HEK293T (cell line): ENCODE measurements around the gene TRRAP.

Experiments used
- ARNT ChIP-seq: fragments of 450-650 bp; IDR thresholded peaks from 2 replicates; pipeline ENCODE4 v1.6.1; 2017; ENCODE audit warnings: mild to moderate bottlenecking
- CTBP1 ChIP-seq: fragments of 450-650 bp; IDR thresholded peaks from 2 replicates; pipeline ENCODE4 v1.6.1; 2016; ENCODE audit warnings: borderline replicate concordance
- ELF4 ChIP-seq: fragments of 450-650 bp; IDR thresholded peaks from 2 replicates; pipeline ENCODE4 v1.6.1; 2017; ENCODE audit warnings: antibody characterized with exemption
- FOXK2 ChIP-seq: fragments of 450-650 bp; IDR thresholded peaks from 2 replicates; pipeline ENCODE4 v1.6.1; 2016; ENCODE audit warnings: mild to moderate bottlenecking
- FOXM1 ChIP-seq: fragments of 450-650 bp; IDR thresholded peaks from 2 replicates; pipeline ENCODE4 v1.6.1; 2017; ENCODE audit warnings: mild to moderate bottlenecking, borderline replicate concordance
- HDGF ChIP-seq: fragments of 450-650 bp; IDR thresholded peaks from 2 replicates; pipeline ENCODE4 v1.6.1; 2017; ENCODE audit warnings: antibody characterized with exemption, borderline replicate concordance
- LEF1 ChIP-seq: fragments of 450-650 bp; IDR thresholded peaks from 2 replicates; pipeline ENCODE4 v1.6.1; 2017; ENCODE audit warnings: mild to moderate bottlenecking, borderline replicate concordance
- NFRKB ChIP-seq: fragments of 450-650 bp; IDR thresholded peaks from 2 replicates; pipeline ENCODE4 v1.6.1; 2016; ENCODE audit warnings: mild to moderate bottlenecking, moderate library complexity
- PKNOX1 ChIP-seq: fragments of 450-650 bp; IDR thresholded peaks from 2 replicates; pipeline ENCODE4 v1.6.1; 2016
- SP1 ChIP-seq: fragments of 450-650 bp; IDR thresholded peaks from 2 replicates; pipeline ENCODE4 v1.6.1; 2017
- TARDBP ChIP-seq: fragments of 450-650 bp; IDR thresholded peaks from 2 replicates; pipeline ENCODE4 v1.6.1; 2016
- ZNF384 ChIP-seq: fragments of 450-650 bp; IDR thresholded peaks from 2 replicates; pipeline ENCODE4 v1.6.1; 2016

GRCh38 chr7:99003419-99003818 lies 125.1 kb downstream of the TRRAP start:
- no peak for TF ChIP-seq ZNF384
- no peak for TF ChIP-seq TARDBP
- TF ChIP-seq FOXK2, result no peak
- no peak for TF ChIP-seq ARNT
- no peak for TF ChIP-seq NFRKB
- TF ChIP-seq FOXM1, result no peak
- TF ChIP-seq ELF4, result no peak
- TF ChIP-seq LEF1, result no peak
- no peak for TF ChIP-seq HDGF
- no peak for TF ChIP-seq SP1
- TF ChIP-seq PKNOX1, result no peak
- TF ChIP-seq CTBP1, result no peak
